Fibroblast of skin of right quadriceps (primary cell): ENCODE data around the gene RIMS4.
A peak's percentile ranks its signal among the peaks of the same experiment; 100 is the strongest.

Source experiments
- DNase-seq: peaks from one replicate; pipeline ENCODE4 v3.0.0-alpha.2; 2013

RIMS4 gene

DNA sequence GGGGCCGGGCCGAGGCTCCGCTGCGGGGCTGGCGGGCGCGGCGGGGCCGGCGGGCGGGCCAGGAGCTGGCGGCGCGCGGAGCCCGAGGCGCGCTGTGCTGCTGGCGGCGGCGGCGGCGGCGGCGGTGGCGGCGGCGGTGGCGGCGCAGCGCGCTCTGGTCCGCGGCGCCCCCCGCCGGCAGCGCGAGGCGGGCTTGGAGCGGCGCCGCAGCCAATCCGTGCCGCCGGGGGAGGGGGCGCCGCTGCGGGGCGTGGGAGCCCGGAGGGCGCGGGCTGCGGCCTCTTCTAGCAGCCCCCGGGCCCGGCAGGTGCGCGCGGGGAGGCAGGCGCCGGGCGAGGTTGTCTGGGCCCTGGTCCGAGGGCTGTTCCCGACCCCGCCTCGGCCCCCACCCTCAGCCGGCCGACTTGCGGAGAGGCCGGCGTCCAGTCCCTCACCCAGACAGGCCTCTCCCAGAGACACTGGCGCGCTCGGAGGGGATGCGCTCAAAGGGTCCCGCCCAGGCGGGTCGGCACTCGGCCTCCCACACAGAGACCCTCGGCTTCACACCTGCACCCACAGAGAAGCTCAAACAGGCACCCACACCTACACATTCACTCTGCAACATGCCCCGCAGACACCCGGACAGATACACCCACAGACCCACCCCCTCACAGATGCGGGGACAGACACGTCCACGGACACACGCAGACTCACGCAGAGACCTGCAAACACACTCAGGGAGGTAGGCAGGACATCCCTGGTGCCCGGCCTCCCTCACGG lies at the start of gene RIMS4:
Gene RIMS4 (minus strand): TSS at position 156 of the 759 bp plus-strand sequence. CDS start 275 bp downstream, outside the sequence.
- no peak for DNase-seq

DNA sequence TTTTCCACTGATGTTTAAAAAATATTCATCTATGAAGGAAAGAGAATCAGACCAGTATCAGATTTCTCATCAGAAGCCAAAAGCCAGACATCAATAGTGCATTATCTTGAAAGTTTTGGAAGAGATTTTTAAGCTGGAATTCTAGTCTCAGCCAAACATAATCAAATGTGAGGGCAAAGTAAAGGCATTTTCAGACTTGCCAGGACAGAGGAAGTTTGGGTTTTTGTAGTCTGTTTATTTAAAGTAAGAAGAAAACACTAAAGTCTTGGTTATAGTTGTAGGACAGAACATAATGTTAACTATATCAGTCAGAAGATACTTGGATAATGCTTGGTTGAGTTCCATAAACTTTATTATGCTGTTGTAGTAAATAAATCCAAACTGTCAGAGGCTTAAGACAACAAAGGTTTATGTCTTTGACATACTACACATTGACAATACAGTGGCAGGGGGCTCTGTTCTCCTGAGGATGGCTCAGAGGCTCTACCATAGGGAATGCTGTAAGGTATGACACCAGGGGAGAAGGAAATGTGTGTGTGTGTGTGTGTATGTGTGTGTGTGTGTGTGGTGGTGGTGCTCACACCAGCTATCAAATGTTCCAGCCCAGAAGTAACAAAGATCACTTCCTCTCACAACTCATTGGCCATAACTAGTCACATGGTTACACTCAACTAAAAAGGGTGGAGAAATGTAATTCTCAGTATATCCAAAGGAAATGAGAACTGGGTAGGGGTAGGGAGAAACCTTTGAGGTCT lies 48.4 kb upstream of the RIMS4 start:
- no peak for DNase-seq

DNA sequence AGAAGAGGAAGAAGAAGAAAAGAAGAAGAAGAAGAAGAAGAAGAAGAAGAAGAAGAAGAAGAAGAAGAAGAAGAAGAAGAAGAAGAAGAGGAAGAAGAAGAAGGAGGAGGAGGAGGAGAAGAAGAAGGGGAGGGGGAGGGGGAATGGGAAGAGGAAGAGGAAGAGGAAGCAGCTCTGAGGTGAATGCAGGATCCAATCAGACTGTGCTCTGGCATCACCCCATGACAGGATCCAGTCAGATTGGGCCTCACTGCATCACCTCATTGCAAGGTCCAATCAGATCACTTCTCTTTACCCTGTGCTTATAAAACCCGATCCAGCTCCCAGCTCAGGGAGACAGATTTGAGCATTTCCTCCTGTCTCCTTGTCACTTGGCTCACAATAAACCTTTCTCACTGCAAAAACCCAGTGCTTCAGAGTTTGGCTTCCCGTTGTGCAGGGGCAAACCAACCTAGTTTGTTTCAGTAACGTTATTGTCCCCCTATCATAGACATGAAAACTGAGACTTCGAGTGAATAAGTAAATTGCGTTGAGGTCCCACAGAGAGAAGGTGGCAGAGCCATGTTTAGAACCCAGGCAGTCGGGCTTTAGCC lies 46.6 kb upstream of the RIMS4 start:
- DNase-seq: no peak

DNA sequence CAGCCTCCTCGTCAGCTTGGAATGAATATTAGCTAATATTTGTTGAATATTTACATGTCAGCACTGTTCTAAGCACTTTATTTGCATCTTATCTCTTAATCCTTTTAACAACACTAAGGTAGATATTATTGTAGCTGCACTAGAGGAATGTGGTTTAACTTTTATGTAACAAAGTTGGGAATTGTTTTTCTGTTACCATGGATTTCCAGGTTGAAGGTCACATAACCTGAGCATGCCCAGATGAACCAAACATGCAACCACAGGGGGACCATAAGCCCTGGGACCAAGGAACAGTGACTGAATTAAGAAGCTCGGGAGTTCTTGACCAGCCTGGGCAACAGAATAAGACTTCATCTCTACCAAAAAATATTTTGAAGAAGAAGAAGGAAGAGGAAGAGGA lies 46.1 kb upstream of the RIMS4 start:
- DNase-seq: no peak

DNA sequence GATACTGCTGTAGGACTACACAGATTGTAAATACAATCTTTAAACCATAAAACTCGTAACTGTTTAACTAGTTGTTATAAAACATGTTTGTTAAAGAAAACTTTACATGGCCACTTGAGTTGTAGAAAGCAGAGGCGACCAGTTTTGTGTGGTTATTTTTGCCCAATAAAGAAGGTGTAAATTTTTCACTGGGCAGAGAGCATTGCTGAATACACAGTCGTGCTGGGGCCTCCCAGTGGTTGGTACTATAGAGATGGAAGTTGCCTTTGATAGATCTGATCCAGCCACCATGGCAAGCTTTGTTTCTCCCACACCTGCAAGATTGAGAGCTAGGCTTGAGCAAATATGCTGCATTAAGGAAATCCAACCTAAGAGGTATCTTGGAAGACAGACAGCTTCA lies 41.2 kb upstream of the RIMS4 start:
- DNase-seq: no peak

DNA sequence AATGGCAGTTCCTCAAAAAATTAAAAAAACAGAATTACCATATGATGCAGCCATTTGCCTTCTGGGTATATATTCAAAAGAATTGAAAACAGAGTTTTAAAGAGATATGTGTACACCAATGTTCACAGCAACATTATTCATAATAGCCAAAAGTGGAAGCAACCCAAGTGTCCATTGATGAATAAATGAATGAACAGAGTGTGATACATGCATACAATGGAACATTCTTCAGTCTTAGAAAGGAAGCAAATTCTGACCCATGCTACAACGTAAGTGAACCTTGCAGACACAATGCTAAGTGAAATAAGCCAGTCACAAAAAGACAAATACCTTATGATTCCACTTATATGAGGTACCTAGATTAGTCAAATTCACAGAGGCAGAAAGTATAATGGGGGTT lies 40.5 kb upstream of the RIMS4 start:
- DNase-seq: no peak

DNA sequence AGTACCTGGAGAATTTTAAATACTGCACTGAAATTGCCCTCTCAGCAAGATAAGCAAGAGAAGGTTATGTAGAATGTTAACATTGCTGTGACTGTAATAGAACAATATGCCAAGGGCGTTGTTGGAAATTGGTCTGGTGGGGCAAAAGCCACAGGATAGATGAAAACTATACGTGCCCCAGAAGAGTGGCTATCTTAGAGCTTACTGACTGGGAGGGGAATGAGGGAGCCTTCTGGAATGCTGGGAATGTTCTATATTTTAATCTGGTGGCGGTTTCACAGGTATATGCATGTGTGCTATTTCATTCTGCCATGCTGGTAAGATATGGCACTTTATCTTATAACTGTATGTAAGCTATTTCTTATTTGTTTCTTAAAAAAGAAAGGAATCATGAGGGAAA lies 39.9 kb upstream of the RIMS4 start:
- DNase-seq: no peak

DNA sequence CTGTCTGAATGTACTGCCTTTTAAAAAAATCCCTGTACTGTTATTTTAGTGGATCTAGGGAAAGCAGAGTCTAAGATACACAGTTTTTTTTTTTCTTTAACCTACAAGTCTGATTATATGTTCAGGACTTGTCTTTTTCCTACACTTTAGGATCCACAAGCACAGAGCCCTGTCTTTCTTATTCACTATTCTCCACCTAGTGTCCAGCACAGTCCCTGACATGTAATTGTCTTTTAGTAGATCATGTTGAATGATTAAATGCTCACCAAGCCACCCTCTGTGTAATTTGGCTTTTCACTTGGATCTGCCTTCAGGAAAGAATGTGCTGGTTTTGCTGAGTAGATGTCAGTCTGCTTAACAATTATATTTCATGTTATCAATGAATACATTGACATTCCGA lies 39.4 kb upstream of the RIMS4 start:
- DNase-seq: no peak

DNA sequence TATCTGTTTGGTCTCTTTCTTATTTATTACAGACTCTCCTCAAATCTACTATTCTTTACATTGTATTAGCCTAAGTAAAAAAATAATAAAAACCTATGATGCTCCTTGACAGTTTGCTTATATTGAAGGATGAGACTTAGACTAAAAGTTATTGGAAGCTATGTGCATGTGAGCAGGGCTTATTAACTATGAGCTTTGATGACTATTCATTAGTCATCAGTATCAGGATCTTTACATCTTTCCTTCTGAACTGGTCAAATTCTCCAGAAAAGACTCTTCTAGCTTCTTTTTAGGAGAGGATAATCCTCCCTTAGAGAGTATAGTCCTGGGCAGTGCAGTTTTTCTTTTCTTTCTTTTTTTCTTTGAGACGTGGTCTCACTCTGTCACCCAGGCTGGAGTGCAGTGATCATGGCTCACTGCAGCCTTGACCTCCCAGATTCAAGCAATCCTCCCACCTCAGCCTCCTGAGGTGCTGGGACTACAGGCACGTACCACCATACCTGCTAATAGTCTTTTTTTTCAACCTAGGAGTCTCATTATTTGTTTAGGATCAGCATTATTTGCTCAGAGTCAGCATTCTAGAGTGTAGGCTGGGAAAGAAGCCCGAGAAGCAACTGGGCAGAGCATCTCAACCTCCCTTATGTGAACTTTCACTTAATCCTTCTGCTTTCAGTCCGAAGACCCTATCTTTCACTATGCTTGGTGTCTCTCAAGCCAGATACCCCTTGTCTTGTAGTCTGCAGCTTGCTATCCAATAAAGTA lies 38.1 kb upstream of the RIMS4 start:
- no peak for DNase-seq

DNA sequence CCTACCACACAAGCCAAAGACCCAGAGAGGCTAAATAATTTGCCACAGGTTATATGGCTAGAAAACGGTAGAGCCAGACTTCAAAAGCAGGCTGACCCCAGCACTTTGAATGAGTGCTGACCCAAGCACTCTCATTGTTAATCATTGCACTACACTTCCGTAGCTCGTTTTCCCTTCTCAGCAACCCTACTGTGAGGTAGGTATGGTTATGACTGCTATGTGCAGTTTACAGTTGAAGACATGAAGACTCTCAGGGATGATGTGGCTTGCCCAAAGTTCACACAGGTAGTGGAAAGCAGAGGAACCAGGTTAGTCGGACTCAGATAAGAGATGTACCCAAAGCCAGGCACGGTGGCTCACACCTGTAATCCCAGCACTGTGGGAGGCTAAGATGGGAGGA lies 33.5 kb upstream of the RIMS4 start:
- no peak for DNase-seq

DNA sequence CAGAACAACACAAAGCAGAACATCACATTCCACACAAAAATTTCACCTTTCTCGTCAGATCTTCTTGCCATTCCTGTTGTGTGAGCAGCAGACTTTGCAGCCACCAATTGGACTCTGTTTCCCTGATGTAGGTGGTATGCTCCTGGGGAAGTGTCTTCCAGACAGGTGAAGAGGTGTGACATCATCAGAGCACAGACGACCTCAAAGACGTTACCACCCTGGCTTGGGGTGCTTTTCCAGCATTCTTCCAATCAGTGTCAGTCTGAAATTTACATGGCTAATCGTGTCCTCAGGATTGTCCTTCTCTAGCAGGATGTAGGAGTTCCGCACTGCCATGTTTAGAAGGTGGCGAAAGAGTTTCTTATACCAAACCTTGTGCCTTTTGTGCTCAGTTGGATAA lies 31.6 kb upstream of the RIMS4 start:
- no peak for DNase-seq

DNA sequence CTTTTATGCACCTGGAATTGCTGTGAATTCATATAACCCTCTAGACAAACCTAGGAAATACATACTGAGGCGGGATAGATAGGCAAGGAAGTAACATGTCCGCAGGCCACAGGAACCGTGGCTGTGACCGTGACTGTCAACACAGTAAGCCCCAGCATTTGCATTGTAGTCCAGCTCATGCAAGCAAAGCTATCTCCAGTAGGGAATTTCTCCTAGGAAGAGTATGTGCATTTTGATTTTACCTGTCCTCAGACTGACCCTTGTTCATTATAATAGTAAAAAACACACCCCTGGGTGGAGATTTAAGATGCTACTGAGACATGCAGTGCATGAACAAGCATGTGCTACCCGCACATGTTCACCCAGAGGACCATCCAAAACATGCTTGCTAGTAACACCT lies 30.5 kb upstream of the RIMS4 start:
- DNase-seq: no peak

DNA sequence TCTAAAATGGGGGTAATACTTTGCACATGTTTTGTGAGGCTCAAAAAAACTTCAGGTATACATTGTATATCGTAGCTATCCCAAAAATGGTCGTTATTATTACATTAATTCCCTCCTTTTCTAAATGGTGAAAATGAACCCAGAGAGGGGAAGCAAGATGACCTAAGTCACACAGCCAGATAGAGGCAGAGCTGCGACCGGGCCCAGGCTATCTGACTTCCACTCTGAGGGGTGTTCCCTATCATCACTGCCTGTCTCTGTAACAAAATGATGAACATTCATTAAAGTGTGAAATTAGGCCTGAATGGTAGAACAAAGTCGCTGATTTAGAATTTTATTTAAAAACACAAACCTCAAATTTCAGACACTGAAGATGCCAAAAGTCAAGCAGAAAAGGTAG lies 29.1 kb upstream of the RIMS4 start:
- no peak for DNase-seq

DNA sequence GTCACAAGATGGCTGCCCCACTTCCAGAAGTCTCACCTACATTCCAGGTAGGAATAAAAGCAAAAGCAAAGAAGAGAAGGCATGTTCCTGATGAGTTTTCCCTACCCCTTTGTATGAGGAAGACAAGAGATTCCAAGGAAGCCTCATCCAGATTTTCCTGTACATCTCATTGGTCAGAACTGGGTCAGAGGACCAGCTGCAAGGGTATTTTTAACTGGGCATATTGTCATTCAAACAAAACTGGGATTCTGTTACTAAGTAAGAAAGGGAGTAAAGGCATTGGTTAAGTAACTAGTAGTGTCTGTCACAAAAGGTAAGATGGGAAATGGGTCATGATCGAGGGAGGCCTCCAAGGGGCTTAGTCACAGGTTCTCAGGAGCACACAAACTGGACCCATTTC lies 28.2 kb upstream of the RIMS4 start:
- DNase-seq: no peak

DNA sequence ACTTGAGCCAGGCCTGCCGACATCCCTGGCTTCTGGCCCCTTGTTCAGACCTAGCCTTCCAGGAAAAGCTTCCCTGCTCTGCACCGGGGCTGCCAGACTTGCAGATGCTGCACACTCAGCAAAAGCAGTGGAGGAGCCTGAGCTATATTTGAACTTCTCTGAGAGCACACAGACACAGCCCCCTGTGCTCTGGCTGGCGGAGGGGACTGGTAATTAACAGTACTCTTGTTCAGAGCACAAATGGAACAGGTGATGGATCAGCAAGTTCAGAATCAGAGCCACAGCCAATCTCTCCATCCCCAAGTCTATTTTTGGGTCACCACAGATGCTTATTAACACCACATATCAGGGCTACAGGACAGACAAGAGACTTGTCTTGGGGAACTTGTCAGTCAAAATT lies 27.6 kb upstream of the RIMS4 start:
- no peak for DNase-seq

DNA sequence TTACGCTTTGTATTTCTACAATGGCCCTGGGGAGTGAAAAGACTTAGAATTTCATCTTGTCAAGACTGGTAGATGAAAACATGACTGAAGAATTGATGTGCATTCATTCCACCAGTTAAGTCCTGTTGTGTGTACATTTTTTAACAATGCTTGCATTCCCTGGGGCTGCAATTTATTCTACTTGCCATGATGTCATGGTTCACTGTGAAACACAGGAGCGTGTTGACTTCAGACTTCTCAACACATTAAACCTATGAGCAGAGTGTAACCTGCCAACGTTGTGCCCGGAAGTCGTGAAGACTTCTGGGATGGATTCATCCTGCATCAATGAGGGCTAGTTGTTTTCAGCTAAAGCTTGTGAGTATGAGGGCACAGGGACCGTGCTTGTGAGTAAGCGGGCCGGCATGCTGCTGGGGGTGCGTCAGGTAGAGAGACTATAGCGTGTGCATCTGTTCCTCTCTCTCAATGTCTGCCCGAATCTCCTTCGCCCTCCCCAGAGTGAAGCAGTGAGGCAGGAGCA lies 26.3 kb upstream of the RIMS4 start:
- DNase-seq: no peak

DNA sequence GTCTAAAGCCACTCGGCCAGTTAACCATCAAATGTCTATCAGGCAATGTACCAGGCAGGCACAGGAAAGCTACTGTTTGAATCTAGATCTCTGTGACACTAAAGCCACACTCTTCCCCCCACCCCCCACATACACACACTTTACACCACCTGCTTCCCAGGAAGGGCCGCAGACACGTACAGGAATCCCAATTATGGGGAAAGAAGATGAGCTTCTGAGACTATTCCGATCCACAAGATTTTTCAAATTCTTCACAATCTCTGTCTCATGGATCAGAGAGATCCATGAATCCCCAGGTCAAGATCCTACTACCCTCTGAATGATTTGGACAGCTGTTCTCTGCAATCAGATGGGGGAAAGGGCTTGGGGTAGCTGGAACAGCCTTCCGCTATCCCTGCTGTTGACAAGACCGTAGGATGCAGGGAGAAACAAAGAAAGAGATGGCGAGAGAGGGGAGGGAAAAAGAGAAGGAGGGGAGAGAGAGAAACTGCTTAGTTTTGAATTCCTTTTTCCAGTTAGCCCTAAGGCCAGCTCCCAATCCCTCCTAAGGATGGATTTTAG lies 25.4 kb upstream of the RIMS4 start:
- DNase-seq: no peak

DNA sequence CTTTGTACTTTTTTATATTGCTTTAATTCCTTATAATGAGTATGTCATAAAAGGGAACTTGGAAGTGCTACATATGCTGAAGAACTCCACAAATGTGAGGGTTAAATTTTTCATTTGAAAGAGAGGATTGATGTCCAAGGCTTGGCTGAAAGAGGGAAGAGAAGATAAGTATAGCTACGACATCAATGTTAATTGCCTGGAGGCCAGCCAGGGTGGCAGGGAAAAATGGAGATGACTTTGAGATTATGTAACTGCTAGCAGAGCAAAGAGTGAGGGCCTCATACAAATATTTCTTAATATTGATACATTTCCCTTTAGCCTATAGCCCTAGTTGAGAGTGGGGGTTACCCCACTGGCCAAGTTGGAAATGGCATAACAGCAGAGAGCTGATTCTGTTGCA lies 24.8 kb upstream of the RIMS4 start:
- DNase-seq: no peak

DNA sequence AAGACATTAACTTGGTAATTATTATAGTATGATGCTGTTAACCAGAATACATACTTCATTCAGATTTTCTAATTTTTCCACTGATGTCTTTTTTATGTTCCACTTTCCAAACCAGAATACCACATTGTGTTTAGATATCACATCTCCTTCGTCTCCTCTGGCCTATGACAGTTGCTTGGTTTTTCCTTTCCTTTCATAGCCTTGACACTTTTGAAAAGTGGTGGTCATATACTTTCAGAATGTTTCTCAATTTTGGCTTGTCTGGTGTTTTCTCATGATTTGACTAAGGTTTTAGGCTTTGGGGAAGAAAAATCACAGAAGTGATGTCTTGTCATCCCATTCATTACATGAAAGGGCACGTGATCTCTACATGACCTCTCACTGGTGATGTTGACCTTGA lies 24.3 kb upstream of the RIMS4 start:
- no peak for DNase-seq

DNA sequence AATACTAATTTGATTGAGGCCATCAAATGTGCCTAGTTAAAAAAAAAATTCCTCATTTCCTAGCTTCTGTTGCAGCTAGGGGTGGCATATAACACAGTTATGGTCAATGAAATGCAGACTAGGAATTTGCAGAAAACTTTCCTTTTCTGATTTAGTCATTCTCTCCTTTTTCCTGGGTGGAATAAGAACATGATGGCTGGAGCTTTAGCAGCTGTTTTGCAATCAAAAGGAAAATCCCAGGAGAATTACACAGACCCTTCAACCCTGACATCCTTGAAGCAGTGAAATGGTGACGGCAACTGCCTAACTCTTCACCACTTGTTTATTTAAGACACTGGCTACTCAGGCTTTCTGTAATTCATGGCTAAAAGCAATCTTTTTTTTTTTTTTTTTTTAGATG lies 23.1 kb upstream of the RIMS4 start:
- DNase-seq: no peak

DNA sequence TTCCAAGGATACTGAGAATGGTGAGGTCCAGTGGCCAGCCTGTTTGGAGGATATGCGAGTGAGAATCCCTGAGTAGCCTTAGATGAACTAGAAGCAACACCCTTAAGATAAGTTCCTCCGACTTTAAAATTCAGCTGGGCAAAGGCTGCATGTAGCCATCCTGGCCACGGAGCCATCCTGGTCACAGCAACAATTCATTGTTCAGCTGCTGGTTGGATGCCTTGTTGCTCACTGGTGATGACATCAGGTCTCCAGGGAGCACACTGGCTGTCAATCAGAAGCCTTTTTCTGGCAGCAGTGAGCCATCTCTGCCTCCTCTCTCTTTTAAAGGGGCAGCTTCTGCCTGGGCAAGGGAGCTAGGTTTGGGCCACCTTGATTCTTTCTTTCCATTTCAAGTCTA lies 22.4 kb upstream of the RIMS4 start:
- DNase-seq: peak; percentile 10

DNA sequence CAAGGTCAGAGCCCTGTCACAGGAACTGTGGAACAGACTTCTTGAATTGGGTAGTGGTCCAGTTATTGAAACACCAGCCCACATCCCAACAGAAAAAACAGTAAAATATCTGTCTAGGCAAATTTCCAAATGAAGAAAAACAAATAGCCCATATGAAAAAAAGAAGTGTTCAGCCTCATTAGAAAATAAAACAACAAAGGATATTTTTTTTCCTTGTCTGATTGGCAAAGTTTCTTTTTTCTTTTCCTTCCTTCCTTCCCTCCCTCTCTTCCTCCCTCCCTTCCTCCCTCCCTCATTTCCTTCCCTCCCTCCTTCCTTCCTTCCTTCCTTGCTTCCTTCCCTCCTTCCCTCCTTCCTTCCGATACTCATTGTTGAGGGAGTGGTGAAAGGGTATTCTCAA lies 20.6 kb upstream of the RIMS4 start:
- no peak for DNase-seq

DNA sequence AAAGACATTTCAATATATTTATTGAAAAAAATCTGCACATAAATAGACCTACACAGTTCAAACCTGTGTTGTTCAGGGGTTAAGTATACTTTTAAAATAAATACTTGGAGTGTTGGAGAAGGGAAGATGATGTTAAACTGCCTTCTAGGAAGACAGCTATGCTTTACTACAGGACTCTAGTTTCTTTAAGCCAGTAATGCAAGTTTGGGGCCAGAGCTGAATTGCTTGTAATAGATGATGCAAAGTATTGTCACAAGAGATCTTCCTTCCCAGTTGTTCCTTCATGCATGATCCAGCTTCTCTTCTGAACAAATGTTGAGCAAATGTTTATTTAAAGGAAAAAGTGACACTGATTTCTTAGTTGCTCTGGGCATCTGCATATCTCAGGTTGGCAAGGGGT lies 20.2 kb upstream of the RIMS4 start:
- no peak for DNase-seq
